CD4-positive, alpha-beta T cell (primary cell): ENCODE data around the gene PSMD9. TPM values are rescaled to one million over a fixed set of nuclear protein-coding genes. Genes with fewer than 3 reads are reported as not detected.

Experiments
- ATAC-seq: fragments of 200-7000 bp; cut with Tn5 transposase; one replicate; pipeline ENCODE4 v1.10.0; 2022; ENCODE audit warnings: mild to moderate bottlenecking; ENCODE audit not compliant: poor library complexity
- CTCF ChIA-PET: fragments of 350-600 bp; sonication (Branson Sonifier 250); formaldehyde crosslinking; loops from one replicate; lab custom pipeline; 2021; ENCODE audit warnings: antibody characterized with exemption, inconsistent platforms; lab: Charles Lee
- POLR2A ChIA-PET: fragments of 350-600 bp; sonication (Branson Sonifier 250); formaldehyde crosslinking; loops from one replicate; lab custom pipeline; 2021; ENCODE audit warnings: antibody characterized with exemption, inconsistent platforms; lab: Charles Lee
- DNase-seq, 14 experiments: peaks; one replicate each; pipeline ENCODE4 v3.0.0-alpha.2; 2013 to 2020; ENCODE audit warnings: mixed read lengths in 2 of 14
- H3K27ac ChIP-seq, 2 donors: one replicate each; pipeline versions ENCODE4 v1.5.1 to v1.7.0; 2013; ENCODE audit warnings: low read length in 2 of 2, low read depth in 1 of 2, mild to moderate bottlenecking in 1 of 2
- H3K27me3 ChIP-seq, 2 experiments: 1 replicate in 1 of 2; 2 replicates in 1 of 2; pipeline versions ENCODE4 v1.6.1 to v1.7.0; 2013; ENCODE audit warnings: low read length in 2 of 2, control low read depth in 1 of 2, mild to moderate bottlenecking in 1 of 2, moderate library complexity in 1 of 2; ENCODE audit not compliant: insufficient read depth in 2 of 2, control insufficient read depth in 1 of 2
- H3K36me3 ChIP-seq: one replicate; pipeline ENCODE4 v1.6.1; 2013; ENCODE audit warnings: low read length, control low read depth; ENCODE audit not compliant: insufficient read depth
- H3K4me1 ChIP-seq: one replicate; pipeline ENCODE4 v1.6.1; 2013; ENCODE audit warnings: low read length, control low read depth; ENCODE audit not compliant: insufficient read depth
- H3K4me3 ChIP-seq: one replicate; pipeline ENCODE4 v1.5.1; 2013; ENCODE audit warnings: mild to moderate bottlenecking, low read length, moderate library complexity
- H3K9me3 ChIP-seq, 2 experiments: 1 replicate in 1 of 2; 2 replicates in 1 of 2; pipeline versions ENCODE4 v1.6.1 to v1.7.0; 2013; ENCODE audit warnings: low read length in 2 of 2, mild to moderate bottlenecking in 2 of 2, control low read depth in 1 of 2, moderate library complexity in 1 of 2; ENCODE audit not compliant: control insufficient read depth in 1 of 2, insufficient read depth in 1 of 2
- H3K27ac Mint-ChIP-seq: one replicate; pipeline ENCODE4 v1.8.0; 2020; ENCODE audit warnings: mixed read lengths
- H3K27me3 Mint-ChIP-seq: one replicate; pipeline ENCODE4 v1.8.0; 2021; ENCODE audit warnings: mixed read lengths
- H3K36me3 Mint-ChIP-seq: one replicate; pipeline ENCODE4 v1.8.0; 2021; ENCODE audit warnings: low read depth, mixed read lengths
- H3K4me1 Mint-ChIP-seq: one replicate; pipeline ENCODE4 v1.8.0; 2021; ENCODE audit warnings: low read depth, mixed read lengths
- H3K4me3 Mint-ChIP-seq: one replicate; pipeline ENCODE4 v1.8.0; 2020; ENCODE audit warnings: mild to moderate bottlenecking, mixed read lengths
- H3K9me3 Mint-ChIP-seq: one replicate; pipeline ENCODE4 v1.8.0; 2020; ENCODE audit warnings: mixed read lengths
- intact Hi-C, 2 experiments: fragments of 100-400 bp; cut with DNase I in 1 of 2; cut with micrococcal nuclease in 1 of 2; formaldehyde crosslinking; loops; one replicate each; pipeline versions ENCODE4 v1.15.1 to v1.9.0; 2023 to 2025; cut with DNase I, micrococcal nuclease
- total RNA-seq, 174 experiments: library from RNA in 2 of 174; stranded (reverse) in 2 of 174; gene quantifications; one replicate each; pipeline ENCODE4 v1.2.3 and lab custom pipeline; 2021 to 2026
- TF ChIP-seq, protein P1 (sequence below): fragments of 200-600 bp; IDR thresholded peaks from one replicate; pipeline ENCODE4 v1.8.0; 2022; ENCODE audit warnings: antibody characterized with exemption, mild to moderate bottlenecking

PSMD9 gene
- total RNA-seq, 2 experiments from 2014 or later: 29.5 to 31.8 TPM

DNA sequence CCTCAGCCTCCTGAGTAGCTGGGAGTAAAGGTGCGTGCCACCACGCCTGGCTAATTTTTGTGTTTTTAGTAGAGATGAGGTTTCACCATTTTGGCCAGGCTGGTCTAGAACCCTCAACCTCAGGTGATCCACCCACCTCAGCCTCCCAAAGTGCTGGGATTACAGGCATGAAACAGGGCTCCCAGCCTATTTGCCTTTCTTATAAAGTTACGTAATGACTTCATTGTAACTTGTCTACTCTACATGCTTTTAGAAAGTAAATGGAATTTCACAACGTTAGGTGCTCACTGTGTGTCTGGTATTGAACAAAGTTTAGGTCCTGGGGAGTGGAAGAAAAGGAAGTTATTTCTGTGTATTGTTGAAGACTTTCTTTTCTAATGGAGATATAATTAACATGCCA, 42.3 kb downstream of the PSMD9 start:
- no peak for DNase-seq
- Mint-ChIP-seq H3K9me3 (no peaks in the 10 kb centered on the region), H3K4me3 (no peak overlapping the region), H3K36me3 (no peaks in the 10 kb centered on the region), H3K27me3 (no peaks in the 10 kb centered on the region), H3K27ac (no peak overlapping the region), H3K4me1 (no peaks in the 10 kb centered on the region)
- CTCF ChIA-PET: no interaction called here
- no peaks in the 10 kb centered on the region for H3K4me1 ChIP-seq
- no peaks in the 10 kb centered on the region for H3K36me3 ChIP-seq
- ATAC-seq: no peak
- TF ChIP-seq, protein P1, sequence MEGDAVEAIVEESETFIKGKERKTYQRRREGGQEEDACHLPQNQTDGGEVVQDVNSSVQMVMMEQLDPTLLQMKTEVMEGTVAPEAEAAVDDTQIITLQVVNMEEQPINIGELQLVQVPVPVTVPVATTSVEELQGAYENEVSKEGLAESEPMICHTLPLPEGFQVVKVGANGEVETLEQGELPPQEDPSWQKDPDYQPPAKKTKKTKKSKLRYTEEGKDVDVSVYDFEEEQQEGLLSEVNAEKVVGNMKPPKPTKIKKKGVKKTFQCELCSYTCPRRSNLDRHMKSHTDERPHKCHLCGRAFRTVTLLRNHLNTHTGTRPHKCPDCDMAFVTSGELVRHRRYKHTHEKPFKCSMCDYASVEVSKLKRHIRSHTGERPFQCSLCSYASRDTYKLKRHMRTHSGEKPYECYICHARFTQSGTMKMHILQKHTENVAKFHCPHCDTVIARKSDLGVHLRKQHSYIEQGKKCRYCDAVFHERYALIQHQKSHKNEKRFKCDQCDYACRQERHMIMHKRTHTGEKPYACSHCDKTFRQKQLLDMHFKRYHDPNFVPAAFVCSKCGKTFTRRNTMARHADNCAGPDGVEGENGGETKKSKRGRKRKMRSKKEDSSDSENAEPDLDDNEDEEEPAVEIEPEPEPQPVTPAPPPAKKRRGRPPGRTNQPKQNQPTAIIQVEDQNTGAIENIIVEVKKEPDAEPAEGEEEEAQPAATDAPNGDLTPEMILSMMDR: no peak
- no peak overlapping the region for H3K27ac ChIP-seq
- POLR2A ChIA-PET: no interaction called here
- no peaks in the 10 kb centered on the region for H3K27me3 ChIP-seq
- no peaks in the 10 kb centered on the region for H3K9me3 ChIP-seq
- no peak overlapping the region for H3K4me3 ChIP-seq
- intact Hi-C loops: no loop called here

DNA sequence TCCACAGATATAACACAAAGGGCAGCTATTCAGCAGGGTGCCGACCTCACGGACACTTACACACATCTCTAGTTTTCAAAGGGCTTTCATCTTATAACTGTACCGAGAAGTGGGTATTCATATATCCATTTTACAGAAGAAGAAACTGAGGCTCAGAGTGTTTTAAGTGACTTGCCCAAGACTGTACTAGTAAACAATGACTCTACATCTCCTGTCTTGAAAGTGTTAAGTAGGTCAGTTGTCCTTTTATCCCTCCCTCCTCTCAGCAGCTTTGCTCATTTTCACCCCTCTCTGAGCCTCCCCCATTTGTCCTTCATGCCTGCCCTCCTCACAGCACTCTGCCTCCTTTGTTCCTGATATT, 43.6 kb downstream of the PSMD9 start:
- ATAC-seq: no peak

DNA sequence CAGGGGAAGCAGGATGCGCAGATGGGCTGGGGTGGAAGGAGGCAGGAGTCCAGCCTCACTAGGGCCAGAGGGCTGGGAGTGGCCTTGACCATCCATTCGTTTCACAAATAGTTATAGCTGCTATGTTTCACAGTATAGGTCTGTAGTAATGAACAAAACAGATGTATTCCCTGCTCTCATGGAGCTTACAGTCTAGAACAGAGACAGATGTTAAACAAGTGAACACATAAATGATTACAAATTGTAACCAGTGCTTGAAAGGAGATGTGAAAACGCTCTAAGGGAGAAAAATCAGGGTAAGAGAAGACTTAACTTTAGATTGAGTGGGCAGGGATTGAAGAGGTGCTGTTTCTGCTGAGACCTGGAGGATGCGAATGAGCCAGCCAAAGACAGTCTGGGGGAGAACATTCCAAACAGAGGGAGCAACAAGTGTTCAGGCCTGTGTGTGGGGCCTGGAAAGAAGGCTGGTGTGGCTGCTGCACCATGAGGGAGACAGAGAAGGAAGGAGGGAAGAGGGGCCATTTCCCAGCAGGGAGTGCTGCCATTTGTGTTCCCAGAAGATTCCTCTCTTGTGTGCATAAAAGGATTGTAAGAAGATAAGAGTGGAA, 44.4 kb downstream of the PSMD9 start:
- Mint-ChIP-seq H3K36me3 (no peaks in the 10 kb centered on the region), H3K4me1 (no peaks in the 10 kb centered on the region), H3K27ac (no peak overlapping the region), H3K4me3 (no peak overlapping the region), H3K9me3 (no peaks in the 10 kb centered on the region), H3K27me3 (no peaks in the 10 kb centered on the region)
- DNase-seq (no peak), ATAC-seq (no peak)
- TF ChIP-seq, protein P1: no peak
- no peaks in the 10 kb centered on the region for H3K27me3 ChIP-seq
- H3K9me3 ChIP-seq: peaks cover 0 to 4% of the 10 kb centered on the region in 2 experiments
- intact Hi-C loops: no loop called here
- H3K4me1 ChIP-seq: no peaks in the 10 kb centered on the region
- H3K36me3 ChIP-seq: no peaks in the 10 kb centered on the region
- ChIA-PET POLR2A (no interaction called here), CTCF (no interaction called here)
- H3K4me3 ChIP-seq: no peak overlapping the region
- H3K27ac ChIP-seq: no peak overlapping the region

More for the DNA sequence above, 43.6 kb downstream of the PSMD9 start:
- ChIA-PET CTCF (no interaction called here), POLR2A (no interaction called here)
- no peaks in the 10 kb centered on the region for H3K4me1 Mint-ChIP-seq
- H3K4me3 ChIP-seq: no peak overlapping the region
- no peak overlapping the region for H3K4me3 Mint-ChIP-seq
- intact Hi-C loops: no loop called here
- H3K36me3 ChIP-seq: no peaks in the 10 kb centered on the region
- no peak overlapping the region for H3K27ac Mint-ChIP-seq
- H3K27ac ChIP-seq: no peak overlapping the region
- H3K9me3 Mint-ChIP-seq: no peaks in the 10 kb centered on the region
- H3K27me3 ChIP-seq: no peaks in the 10 kb centered on the region
- TF ChIP-seq, protein P1: no peak
- no peaks in the 10 kb centered on the region for H3K27me3 Mint-ChIP-seq
- no peak for DNase-seq
- no peaks in the 10 kb centered on the region for H3K4me1 ChIP-seq
- H3K36me3 Mint-ChIP-seq: no peaks in the 10 kb centered on the region
- peaks cover 0 to 3% of the 10 kb centered on the region in 2 experiments for H3K9me3 ChIP-seq
